GM13977 (cell line): ENCODE data around the gene KLHL15.
"Not testable (repeated sequence)": the region's sequence is repeated elsewhere in the genome, so short reads cannot be mapped to it uniquely, and the experiment has no call there.

Experiments used
- DNase-seq: peaks from one replicate; pipeline ENCODE4 v3.0.0; 2012; ENCODE audit warnings: low spot score
- CTCF ChIP-seq: IDR thresholded peaks from 2 replicates; pipeline ENCODE4 v1.5.1; 2012; ENCODE audit warnings: mild to moderate bottlenecking, control low read depth; ENCODE audit not compliant: insufficient read depth; ENCODE audit errors: extremely low read depth, missing control alignments
- in situ Hi-C: fragments of 300-500 bp; cut with MboI; formaldehyde crosslinking; loops from one replicate; pipeline ENCODE4 v1.12.0; 2022; ENCODE audit warnings: low sequenced_read_pairs, low pct_unique_long_range_greater_than_20kb, mixed read lengths, inconsistent platforms; ENCODE audit not compliant: unreplicated experiment

Gene KLHL15

GRCh38 chrX:23981711-23982110 lies 45.3 kb downstream of the KLHL15 start:
- in situ Hi-C loops: no loop called here
- TF ChIP-seq CTCF: no peak
- no peak for DNase-seq

- no peak for DNase-seq
- in situ Hi-C loops: no loop called here
- TF ChIP-seq CTCF: no peak
Measured at GRCh38 chrX:23981222-23981621, 45.8 kb downstream of the KLHL15 start.

GRCh38 chrX:23980011-23980441 lies 47.0 kb downstream of the KLHL15 start:
- DNase-seq: no peak
- TF ChIP-seq CTCF: no peak
- in situ Hi-C loops: no loop called here

- in situ Hi-C loops: no loop called here
- no peak for DNase-seq
- TF ChIP-seq CTCF: no peak
Measured at GRCh38 chrX:23978491-23978890, 48.5 kb downstream of the KLHL15 start.

- in situ Hi-C loops, DNase-seq: not testable (repeated sequence)
Measured at GRCh38 chrX:23965630-23966029, 61.4 kb downstream of the KLHL15 start.

GRCh38 chrX:23964191-23964590 lies 62.8 kb downstream of the KLHL15 start:
- DNase-seq: no peak
- in situ Hi-C loops: no loop called here
- TF ChIP-seq CTCF: no peak

- DNase-seq: no peak
- TF ChIP-seq CTCF: no peak
- in situ Hi-C loops: no loop called here
Measured at GRCh38 chrX:23959781-23960180, 67.2 kb downstream of the KLHL15 start.
